ENCODE measurements around the gene PRTFDC1.

PRTFDC1 gene

GRCh38 chr10:24865783-24866182 is 86.6 kb downstream of the PRTFDC1 start:
- no peaks in the 10 kb centered on the region for H3F3A ChIP-seq (ENCODE audit: insufficient read depth)
- no peak overlapping the region for H3K4me3 ChIP-seq (ENCODE audit: insufficient read depth, low read length, poor library complexity, severe bottlenecking)
- no peaks in the 10 kb centered on the region for H3K27me3 ChIP-seq (ENCODE audit: low read length)
- no peaks in the 10 kb centered on the region for H4K20me1 ChIP-seq (ENCODE audit: low read depth, low read length)
- H3K4me2 ChIP-seq (ENCODE audit: low read depth, low read length, poor library complexity, severe bottlenecking), result no peak overlapping the region
- no peaks in the 10 kb centered on the region for H3K9me2 ChIP-seq (replicated peaks; ENCODE audit: insufficient read depth, low read length)
- no peak overlapping the region for H2AFZ ChIP-seq (ENCODE audit: low read depth, low read length, severe bottlenecking)
- no peak for TF ChIP-seq EZH2phosphoT487 (conservative IDR thresholded peaks at IDR 0.05; ENCODE audit: low read length)
- TF ChIP-seq, protein P1, sequence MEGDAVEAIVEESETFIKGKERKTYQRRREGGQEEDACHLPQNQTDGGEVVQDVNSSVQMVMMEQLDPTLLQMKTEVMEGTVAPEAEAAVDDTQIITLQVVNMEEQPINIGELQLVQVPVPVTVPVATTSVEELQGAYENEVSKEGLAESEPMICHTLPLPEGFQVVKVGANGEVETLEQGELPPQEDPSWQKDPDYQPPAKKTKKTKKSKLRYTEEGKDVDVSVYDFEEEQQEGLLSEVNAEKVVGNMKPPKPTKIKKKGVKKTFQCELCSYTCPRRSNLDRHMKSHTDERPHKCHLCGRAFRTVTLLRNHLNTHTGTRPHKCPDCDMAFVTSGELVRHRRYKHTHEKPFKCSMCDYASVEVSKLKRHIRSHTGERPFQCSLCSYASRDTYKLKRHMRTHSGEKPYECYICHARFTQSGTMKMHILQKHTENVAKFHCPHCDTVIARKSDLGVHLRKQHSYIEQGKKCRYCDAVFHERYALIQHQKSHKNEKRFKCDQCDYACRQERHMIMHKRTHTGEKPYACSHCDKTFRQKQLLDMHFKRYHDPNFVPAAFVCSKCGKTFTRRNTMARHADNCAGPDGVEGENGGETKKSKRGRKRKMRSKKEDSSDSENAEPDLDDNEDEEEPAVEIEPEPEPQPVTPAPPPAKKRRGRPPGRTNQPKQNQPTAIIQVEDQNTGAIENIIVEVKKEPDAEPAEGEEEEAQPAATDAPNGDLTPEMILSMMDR (IDR thresholded peaks at IDR 0.05; ENCODE audit: insufficient read depth, low read length, poor library complexity, severe bottlenecking), result no peak
- no peaks in the 10 kb centered on the region for H3K36me3 ChIP-seq (ENCODE audit: low read length)
- no peaks in the 10 kb centered on the region for H3K79me2 ChIP-seq (ENCODE audit: insufficient read depth, low read length)
- H3K27ac ChIP-seq (ENCODE audit: low read depth, low read length), result no peak overlapping the region
- no peaks in the 10 kb centered on the region for H3K9me3 ChIP-seq (ENCODE audit: insufficient read depth, low read length)
- no peak overlapping the region for H3K9ac ChIP-seq (ENCODE audit: low read length)

GRCh38 chr10:24862589-24862988 is 89.8 kb downstream of the PRTFDC1 start:
- Histone ChIP-seq H4K20me1 (ENCODE audit: low read depth, low read length) (no peaks in the 10 kb centered on the region), H2AFZ (ENCODE audit: low read depth, low read length, severe bottlenecking) (no peak overlapping the region), H3K4me3 (ENCODE audit: insufficient read depth, low read length, poor library complexity, severe bottlenecking) (no peak overlapping the region), H3K36me3 (ENCODE audit: low read length) (no peaks in the 10 kb centered on the region), H3K9ac (ENCODE audit: low read length) (no peak overlapping the region), H3K79me2 (ENCODE audit: insufficient read depth, low read length) (no peaks in the 10 kb centered on the region), H3K4me2 (ENCODE audit: low read depth, low read length, poor library complexity, severe bottlenecking) (no peak overlapping the region), H3F3A (ENCODE audit: insufficient read depth) (no peaks in the 10 kb centered on the region), H3K27me3 (ENCODE audit: low read length) (no peaks in the 10 kb centered on the region), H3K9me2 (replicated peaks; ENCODE audit: insufficient read depth, low read length) (no peaks in the 10 kb centered on the region), H3K9me3 (ENCODE audit: insufficient read depth, low read length) (no peaks in the 10 kb centered on the region), H3K27ac (ENCODE audit: low read depth, low read length) (no peak overlapping the region)
- TF ChIP-seq, protein P1 (IDR thresholded peaks at IDR 0.05; ENCODE audit: insufficient read depth, low read length, poor library complexity, severe bottlenecking), result no peak
- no peak for TF ChIP-seq EZH2phosphoT487 (conservative IDR thresholded peaks at IDR 0.05; ENCODE audit: low read length)

GRCh38 chr10:24858288-24859270 is 93.8 kb downstream of the PRTFDC1 start:
- no peaks in the 10 kb centered on the region for H3K9me2 ChIP-seq (replicated peaks; ENCODE audit: insufficient read depth, low read length)
- no peak overlapping the region for H2AFZ ChIP-seq (ENCODE audit: low read depth, low read length, severe bottlenecking)
- H3K4me3 ChIP-seq (ENCODE audit: insufficient read depth, low read length, poor library complexity, severe bottlenecking), result no peak overlapping the region
- no peaks in the 10 kb centered on the region for H4K20me1 ChIP-seq (ENCODE audit: low read depth, low read length)
- no peak overlapping the region for H3K27ac ChIP-seq (ENCODE audit: low read depth, low read length)
- no peaks in the 10 kb centered on the region for H3K9me3 ChIP-seq (ENCODE audit: insufficient read depth, low read length)
- no peaks in the 10 kb centered on the region for H3F3A ChIP-seq (ENCODE audit: insufficient read depth)
- TF ChIP-seq EZH2phosphoT487 (conservative IDR thresholded peaks at IDR 0.05; ENCODE audit: low read length), result no peak
- TF ChIP-seq, protein P1 (IDR thresholded peaks at IDR 0.05; ENCODE audit: insufficient read depth, low read length, poor library complexity, severe bottlenecking), result no peak
- no peaks in the 10 kb centered on the region for H3K36me3 ChIP-seq (ENCODE audit: low read length)
- no peak overlapping the region for H3K9ac ChIP-seq (ENCODE audit: low read length)
- no peaks in the 10 kb centered on the region for H3K27me3 ChIP-seq (ENCODE audit: low read length)
- no peak overlapping the region for H3K4me2 ChIP-seq (ENCODE audit: low read depth, low read length, poor library complexity, severe bottlenecking)
- no peaks in the 10 kb centered on the region for H3K79me2 ChIP-seq (ENCODE audit: insufficient read depth, low read length)
